Stimulated activated CD4-positive, alpha-beta T cell treated with anti-CD3 and anti-CD28 coated beads, Interleukin-1b, Interleukin-23, amount 100 ng/mL, for 48 hours (primary cell): ENCODE results near the gene PGAM5.
"Not testable (repeated sequence)": the region's sequence is repeated elsewhere in the genome, so short reads cannot be mapped to it uniquely, and the experiment has no call there.

ENCODE experiments used
- DNase-seq: peaks from one replicate; pipeline ENCODE4 v3.0.0-alpha.2; 2020

The PGAM5 gene

DNA sequence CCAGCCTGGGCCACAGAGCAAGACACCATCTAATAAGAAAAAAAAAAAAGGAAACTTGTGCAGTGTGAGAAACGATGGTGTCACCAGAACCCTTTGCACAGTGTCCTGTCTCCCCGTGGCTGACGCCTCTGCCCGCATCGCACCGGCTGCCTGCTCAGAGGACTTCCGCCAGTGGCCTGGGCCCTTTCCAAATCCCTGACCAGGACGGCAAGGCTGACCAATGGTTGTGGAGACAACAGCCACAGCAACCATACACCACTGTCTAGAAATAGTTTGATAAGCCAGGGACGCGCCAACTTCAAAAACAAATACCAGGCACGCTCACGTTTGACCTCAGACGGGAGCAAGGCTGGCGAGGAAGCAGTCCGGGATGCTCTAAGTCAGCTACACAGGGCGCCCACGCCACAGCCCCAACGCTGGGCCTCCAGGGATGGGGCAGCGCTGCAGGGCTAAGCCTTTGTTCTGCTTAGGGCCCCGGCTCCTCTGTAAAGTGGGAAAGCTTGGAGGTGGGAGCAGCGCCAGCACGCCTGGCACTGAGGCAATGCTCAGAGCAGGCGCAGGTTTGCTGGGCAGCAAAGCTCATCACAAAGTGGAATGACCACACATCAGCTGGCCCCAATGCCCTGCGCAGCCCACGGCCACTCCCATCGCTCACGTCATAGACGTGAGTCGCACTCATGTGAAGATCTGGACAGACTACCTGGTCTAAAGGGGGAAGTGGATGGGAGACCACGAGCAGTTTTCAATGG, 12.5 kb downstream of the PGAM5 start:
- DNase-seq, result no peak

DNA sequence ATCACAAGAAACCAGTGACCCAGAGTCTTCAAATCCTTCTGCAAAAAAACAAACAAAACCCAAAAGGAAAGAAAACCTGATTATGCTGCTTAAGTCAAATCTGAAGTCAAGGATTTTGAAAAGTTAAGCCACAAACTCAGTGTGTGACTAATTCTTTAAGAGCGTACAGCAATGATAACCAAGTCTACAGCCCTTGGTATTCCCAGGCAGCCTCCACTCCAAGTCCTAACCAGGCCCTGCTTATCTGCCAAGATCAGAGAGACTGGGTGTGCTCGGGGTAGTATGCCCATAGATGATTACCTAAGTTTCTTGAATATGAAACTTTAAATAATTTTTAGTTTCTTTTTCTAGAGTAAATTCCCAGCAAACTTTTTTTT, 13.1 kb downstream of the PGAM5 start:
- no peak for DNase-seq

DNA sequence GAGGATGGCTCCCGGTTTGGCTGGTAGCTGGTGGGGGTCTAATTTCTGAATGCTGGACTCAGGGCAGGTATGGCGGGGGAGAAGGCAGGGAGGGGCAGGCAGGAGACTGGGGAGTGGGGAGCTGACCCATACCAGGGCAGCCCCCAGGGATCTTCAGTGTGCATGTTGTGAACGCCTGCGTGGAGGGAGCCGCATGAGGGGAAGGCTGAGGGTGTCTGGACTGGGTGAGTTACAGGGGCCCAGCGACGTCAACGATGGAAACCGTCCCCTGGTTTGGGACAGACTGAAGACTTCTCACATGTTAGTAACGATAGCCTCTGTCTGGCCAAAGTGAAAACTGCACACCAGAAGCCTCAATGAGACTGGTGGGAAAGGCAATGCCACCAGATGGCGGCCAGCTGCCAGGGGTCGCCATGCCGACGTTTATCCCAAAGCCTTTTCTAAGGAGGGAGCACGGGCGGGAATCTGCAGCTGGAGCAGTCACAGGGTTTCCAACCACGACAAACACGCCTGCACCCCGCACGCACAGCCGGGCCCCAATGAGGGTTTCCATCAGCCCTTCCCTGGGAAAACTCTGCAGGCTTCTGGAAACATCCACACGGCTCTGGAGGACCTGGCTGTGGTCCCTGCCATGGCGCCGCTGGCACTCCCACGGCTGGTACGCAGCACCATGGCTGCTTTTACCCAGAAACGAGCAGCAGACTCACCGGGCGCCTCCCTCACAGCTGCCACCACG, 14.0 kb downstream of the PGAM5 start:
- DNase-seq, result no peak

DNA sequence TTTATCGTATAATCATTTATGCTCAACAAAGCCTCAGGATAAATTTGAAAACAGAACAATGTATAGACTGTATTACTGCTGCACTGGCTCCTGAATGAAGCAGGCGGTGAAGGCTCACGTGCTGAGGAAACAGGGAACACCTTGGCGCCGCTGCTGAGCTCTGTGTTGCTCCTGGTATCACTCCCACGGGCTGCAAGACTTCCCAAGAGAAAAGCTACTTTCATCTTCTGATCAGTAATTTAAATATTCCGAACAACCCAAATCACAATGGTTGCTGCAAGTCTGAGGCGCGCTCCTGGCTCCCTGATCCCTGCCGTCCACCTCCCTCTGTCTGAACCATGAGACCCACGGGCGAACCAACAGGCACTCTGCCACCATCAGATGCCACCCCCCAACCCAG, 15.7 kb downstream of the PGAM5 start:
- no peak for DNase-seq

DNA sequence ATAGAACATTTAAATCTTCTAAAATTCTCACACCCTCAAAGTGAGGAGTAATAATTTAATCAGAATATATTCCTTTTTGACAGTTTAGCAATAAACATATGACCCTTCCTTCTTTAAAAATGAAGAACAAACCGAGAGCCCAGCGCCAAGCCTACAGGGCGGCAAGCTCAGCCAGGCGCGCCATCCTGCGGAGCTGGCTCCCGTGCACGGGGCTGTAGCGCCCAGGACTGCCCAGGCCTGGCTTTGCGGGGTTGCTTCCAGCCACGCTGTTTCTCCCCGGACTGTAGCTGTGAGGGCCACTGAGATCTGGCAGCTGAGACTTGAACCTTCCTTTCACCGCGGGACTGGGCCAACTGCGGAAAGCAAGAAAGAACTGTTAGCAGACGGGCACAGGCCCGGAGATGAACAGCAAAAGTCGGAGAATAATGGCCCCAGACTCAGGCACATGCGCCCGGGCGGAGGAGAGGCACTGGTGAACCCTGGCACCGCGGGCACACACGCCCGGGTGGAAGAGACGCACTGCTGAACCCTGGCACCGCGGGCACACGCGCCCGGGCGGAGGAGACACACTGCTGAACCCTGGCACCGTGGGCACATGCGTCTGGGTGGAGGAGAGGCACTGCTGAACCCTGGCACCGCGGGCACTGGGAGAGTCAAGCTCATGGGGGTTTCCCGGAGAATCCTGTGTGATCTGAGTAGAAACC, 16.6 kb downstream of the PGAM5 start:
- no peak for DNase-seq

DNA sequence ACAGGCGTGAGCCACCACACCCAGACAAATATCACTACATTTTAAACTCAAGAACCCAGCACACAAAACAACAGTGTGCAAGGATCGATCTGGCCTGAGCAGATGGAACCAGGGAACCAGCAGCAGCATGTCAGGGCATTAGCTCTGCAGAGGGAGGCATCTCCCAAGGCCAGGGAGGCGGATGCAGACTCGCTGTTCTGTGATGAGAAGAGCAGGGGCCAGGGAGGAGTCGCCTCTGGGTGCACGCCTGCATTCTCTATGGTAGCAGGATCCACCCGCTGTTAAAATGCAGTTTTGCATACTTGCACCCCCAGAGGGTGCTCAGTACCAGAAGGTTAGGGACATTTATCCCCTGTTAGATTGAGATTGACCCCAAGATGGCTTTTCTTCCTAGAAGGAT, 17.9 kb downstream of the PGAM5 start:
- DNase-seq, result no peak

DNA sequence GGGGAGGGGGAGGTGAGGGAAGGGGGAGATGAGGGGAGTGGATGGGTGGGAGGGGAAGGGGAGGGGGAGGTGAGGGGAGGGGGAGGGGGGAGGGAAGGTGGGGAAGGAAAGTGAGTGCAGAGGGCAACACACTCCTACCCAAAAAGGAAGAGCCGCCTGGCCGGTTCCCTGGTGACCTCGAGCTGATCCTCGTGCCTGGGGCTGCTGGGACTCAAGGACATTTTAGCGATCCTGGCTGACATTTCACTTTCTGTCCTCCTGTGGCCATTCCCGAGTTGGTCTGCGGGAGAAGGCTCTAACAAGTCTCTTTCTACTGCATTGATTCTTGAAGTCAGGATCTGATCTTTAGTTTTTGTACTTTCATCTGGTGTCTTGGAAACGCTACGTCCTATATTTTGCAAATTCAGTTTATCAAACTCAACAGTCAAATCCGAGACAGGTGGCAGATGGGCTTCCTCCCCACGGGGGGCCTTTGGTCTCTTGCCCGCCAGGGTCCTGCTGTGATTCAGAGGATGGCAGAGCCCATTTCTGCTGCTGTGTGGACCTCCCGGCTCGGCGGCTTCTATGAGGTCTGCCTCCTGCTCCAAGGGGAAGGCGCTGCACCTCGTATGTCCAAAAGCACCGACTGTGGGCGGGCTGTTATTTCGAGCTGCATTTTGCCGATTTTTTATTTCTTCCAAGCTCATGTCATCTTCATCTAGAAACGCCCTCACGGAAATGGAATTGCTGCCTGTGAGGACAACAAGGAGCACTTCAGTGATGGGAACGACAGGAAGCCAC, 19.1 kb downstream of the PGAM5 start:
- DNase-seq, result no peak

DNA sequence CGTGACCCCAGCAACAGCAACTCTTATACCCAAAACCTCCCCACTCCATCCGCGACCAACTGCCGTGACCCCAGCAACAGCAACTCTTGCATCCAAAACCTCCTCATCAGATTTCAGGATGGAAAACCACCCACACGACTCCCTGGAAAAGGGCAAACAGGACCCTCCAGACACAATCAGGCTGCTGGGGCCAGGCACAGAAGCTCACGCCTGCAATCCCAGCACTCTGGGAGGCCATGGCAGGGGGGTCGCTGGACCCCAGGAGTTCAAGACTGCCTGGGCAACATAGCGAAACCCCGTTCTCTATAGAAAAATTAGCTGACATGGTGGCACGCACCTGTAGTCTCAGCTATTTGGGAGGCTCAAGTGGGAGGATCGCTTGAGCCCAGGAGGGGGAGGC, 19.7 kb downstream of the PGAM5 start:
- no peak for DNase-seq

DNA sequence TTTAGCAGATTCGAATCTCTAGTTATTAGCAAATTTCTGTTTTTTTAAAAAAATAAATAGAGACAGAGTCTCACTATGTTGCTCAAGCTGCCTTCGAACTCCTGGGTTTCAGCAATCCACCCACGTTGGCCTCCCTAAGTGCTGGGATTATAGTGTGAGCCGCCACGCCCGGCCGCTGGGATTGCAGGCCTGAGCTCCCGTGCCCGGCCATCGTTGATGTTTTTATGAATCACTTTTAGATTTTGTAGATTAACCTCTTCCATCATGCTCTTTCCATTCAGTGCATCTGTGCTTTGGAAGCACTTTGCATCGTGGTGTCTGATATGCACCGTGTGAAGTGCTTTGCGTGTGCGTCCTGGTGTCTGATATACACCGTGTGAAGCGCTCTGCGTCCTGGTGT, 20.9 kb downstream of the PGAM5 start:
- no peak for DNase-seq

DNA sequence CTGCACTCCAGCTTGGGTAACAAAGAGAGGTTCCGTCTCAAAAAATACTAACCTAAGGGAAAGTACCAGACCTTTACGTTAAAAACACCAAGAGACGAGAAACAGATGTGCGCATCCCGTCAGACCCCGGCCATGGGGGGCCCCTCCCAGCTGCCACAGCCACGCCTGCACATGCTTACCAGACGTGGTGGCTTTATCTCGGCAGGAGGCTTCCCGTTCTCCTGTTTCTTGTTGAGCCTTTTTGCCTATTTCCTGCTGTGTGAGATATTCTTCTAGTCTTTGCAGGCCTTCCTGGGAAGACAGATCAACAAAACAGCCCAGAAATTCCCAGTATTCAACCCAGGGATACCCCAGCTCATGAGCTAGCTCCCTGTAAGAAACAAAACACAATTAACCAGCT, 23.6 kb downstream of the PGAM5 start:
- DNase-seq, result no peak

DNA sequence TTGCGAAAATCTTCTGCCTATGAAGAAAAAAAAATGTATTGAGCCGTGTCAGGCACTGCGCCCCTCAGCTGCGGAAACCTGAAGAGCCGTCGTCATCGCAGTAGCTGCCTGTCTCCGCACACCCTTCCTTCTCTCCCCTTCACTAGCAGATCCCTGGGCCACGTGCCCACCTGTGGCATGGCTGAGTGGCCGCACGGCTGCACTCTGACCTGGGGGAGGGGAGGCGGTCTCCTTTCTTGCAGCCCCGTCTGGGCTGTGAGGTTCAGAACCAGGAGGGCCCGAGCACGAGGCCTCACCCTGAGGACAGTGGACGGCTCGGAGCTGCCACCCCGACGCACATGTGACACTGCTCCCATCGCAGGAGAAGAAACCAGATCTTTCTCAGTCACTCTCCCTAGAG, 24.9 kb downstream of the PGAM5 start:
- no peak for DNase-seq

DNA sequence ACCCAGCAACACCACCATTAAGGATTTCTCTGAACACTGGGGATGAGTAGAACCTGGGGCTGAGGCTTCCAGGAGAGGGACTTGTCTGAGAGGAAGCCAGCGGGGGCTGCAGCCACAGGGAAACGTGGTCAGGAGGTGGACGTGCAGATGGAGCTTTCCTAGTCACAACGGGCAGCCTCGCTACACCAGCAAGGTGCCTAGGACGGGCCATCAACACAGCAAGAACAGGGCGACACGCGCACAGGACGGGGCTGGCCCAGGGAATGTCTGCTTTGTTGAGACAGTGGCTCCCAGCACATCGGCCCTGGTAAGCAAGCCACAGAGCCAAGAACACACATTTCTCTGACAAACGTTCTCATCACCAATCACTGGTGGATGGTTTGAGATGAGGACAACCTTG, 25.7 kb downstream of the PGAM5 start:
- DNase-seq, result no peak

DNA sequence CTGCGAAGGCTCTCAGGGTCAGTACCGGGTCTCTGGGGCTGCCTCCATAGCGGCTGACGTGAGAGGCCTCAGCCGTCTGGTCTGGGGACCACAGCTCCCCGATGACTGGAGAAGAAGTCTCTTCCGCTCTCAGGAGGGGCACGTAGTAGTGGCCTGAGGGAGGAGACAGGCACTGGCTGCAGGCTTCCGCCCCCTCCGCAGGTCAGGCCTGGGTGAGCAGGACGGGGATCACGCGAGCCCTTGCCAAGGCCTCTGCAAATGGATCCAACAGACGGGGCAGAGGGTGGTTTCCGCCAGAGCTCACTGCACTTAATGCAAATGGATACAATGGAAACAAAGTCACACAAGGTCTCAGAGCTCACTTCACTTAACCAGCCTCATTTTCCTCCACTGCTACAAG, 26.3 kb downstream of the PGAM5 start:
- no peak for DNase-seq

DNA sequence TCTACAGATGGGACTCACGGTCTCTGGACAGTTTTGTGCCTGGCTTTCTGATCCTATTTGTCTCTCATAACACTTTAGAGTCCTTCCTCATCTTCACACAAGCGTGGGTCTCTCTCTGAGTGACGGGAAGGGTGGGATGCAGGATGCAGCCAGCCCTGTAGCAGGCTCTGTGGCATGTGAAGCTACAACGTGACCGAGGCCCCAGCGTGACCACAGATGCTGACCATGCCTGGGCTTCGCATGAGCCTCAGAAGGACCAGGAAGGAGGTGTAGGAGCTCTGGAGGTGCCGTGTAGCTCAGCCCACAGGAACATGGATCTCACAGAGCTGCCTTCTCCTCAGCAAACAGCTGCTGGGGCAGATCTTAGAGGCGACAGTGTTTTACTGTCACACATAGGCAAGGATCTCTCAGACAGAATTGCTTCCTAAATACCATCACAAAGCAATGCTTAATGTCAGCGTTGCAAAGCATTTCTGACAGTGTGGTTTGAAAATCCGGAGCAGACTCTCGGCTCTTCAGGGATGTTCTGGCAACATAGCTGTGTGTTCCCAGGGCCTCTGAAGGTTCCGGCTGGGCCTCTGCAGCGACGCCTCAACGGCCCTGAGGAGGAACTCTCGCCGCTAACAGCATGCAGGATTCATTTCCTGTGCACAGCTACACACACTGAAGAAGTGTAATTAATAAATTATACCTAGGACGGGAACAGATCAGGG, 29.1 kb downstream of the PGAM5 start:
- DNase-seq, result no peak

DNA sequence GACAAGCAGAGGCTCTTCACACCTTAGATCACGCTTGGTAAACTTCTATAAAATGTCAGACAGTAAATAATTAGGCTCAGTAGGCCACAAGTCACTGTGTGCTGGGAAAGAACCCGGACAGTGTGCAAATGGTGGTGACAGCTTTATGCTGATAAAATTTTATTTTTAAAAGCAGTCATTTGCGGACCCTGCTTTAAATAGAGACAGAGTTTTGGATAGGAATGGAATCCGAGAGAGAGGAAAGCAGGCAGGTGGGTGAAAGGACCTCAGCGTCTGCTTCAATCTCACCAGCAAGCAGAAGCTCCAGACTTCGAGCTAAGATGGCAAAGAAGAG, 29.6 kb downstream of the PGAM5 start:
- no peak for DNase-seq

DNA sequence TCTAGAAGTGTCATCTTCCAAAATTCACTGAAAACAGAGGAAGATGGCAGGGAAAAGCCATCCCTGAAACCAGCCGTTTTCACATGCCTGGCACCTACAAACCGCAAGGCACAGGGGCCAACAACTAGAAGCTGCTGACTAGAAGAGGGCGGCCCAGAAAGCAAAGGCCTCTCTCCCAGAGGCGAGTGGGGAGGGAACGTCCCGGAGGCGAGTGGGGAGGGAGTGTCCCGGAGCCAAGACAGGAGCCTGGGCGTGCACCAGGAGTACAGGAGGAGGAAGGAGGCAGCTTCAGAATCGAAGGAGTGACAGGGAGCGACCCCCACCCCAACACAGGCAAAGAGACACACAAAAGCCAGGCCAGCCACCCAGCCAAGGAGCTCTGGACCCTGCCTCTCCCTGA, 30.0 kb downstream of the PGAM5 start:
- no peak for DNase-seq

DNA sequence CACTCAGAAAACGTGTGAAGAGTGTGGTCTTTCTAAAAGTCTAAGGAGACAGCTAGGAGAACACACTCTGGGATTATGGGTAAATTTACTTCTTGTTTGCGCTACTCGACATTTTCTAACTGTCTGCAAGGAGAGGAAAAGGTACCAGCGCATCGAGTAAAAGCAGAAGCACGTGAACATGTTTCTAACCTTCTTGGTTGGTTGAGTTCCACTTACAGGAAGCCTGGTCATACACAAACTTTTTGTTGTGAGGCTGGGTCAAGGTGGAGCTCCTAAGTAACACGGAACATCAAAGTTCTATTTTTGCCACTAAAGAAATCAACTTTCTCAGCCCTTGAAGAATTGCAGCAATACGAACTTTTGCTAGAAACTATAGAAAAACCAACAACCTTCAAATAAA, 31.0 kb downstream of the PGAM5 start:
- no peak for DNase-seq

DNA sequence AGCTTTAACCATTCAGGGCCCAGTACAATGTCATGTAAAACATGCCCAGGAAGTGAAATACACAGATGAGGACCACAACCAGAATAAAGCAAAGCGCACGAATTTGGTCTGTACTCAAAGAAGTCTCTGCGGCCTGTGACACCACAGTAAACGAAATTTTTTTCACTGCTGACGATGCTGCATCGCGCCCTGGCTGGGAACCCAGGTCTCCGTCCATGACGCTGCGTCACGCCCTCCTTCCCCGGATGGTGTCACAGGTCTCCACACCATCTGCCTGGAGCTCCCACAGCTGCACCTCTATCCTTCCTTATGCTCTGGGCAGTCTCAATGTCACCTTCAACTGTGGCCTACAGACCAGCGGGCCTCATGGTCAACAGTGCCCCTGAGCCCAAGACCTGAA, 33.2 kb downstream of the PGAM5 start:
- no peak for DNase-seq

DNA sequence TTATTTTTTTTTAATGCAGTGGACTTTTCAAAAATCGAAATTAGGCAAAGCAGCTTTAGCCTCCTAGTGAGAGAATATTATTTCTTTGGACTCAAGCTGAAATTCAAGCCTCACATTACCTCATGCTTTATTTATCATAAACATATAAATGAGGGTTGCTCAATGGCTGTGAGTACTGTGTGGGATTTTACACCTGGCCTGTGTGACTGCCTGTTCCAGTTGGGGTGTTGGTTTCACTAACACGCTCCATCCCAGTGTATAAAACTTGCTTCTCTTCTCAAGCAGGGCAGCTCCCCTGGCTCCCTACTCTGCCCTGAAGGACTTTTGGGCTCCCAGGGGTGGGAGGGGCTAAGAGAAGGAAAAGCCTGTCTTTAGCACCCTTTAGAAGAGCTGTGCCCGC, 36.0 kb downstream of the PGAM5 start:
- no peak for DNase-seq

DNA sequence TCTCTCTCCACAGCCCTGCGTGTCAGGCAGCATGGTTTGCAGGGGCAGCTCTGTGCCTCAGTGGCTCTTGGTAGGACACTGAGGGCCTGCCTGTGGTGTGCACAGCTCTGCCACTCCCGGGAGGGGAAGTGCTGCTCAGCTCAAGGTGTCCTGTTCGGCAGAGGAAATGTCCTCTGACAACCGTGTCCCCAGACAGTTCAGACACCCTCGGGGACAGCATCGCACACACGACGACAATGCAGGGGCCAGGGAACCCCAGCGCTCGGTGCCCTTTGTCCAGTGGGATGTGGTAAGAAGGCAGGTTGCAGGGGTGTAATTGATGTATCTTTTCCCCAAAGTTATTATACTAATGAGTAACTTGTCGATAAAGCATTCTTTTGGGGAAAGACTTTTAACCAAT, 36.8 kb downstream of the PGAM5 start:
- no peak for DNase-seq

DNA sequence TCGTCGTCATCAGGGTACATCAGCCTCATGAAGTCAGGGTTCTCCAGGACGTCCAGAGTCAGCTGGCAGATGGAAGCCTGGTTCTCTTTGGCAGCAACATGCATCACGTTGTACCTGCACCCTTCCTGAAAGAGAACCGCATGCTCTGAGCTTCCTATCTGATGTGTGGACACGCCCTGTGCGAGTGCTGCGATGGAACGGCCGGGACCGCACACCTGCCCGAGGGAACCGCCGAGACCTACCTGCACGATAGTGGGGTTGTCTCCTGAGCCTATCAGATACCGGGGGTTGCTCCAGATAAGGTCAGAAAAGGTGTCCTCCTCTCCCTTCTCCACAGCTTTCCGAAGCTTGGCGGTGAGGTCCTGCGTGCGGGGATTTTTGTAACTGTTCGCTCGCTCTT, 37.3 kb downstream of the PGAM5 start:
- no peak for DNase-seq

DNA sequence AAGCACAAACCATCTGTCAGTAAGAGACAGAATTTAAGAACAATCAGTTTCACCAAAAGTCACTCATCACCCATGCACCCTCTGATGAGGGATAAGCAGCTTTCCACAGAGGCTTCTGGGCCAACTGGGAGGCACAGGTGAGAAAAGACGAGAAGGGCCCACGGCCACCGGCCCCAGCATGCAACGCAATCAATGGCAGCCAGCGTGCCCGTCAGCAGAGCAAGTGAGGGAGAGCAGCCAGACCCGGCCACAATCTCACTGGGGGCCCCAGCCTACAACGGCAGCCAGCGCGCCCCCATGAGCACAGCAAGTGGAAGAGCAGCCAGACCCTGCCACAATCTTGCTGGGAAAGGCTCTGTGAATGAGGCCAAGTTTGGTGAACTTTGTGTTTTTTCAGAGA, 37.7 kb downstream of the PGAM5 start:
- DNase-seq, result no peak

DNA sequence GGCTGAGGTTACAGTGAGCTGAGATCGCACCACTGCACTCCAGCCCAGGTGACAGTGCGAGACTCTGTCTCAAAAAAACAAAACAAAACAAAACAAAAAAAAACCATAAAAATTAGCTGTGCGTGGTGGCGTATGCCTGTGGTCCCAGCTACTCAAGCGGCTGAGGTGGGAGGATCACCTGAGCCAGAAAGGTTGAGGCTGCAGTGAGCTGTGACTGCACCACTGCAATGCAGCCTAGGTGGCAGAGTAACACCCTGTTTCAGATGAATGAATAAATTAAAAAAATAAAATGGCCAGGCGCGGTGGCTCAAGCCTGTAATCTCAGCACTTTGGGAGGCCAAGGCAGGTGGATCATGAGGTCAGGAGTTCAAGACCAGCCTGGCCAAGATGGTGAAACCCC, 43.0 kb downstream of the PGAM5 start:
- DNase-seq, result not testable (repeated sequence)
